Breast epithelium (tissue), 3 donors: Measurements from ENCODE around the gene HDGF.

Experiments used
- POLR2A ChIP-seq: fragments of 450-650 bp; IDR thresholded peaks from one replicate; pipeline ENCODE4 v1.6.1; 2016; ENCODE audit warnings: antibody characterized with exemption, mild to moderate bottlenecking, moderate library complexity
- POLR2AphosphoS5 ChIP-seq, 3 donors: sonication (generic); formaldehyde crosslinking; IDR thresholded peaks; one replicate each; pipeline ENCODE4 v1.6.1; 2017; ENCODE audit warnings: antibody characterized with exemption in 3 of 3
- TF ChIP-seq, protein P1 (sequence below), 3 donors: fragments of 450-650 bp; IDR thresholded peaks; one replicate each; pipeline ENCODE4 v1.5.1; 2016 to 2017; ENCODE audit warnings: antibody characterized with exemption in 3 of 3, mild to moderate bottlenecking in 3 of 3, moderate library complexity in 3 of 3

DNA sequence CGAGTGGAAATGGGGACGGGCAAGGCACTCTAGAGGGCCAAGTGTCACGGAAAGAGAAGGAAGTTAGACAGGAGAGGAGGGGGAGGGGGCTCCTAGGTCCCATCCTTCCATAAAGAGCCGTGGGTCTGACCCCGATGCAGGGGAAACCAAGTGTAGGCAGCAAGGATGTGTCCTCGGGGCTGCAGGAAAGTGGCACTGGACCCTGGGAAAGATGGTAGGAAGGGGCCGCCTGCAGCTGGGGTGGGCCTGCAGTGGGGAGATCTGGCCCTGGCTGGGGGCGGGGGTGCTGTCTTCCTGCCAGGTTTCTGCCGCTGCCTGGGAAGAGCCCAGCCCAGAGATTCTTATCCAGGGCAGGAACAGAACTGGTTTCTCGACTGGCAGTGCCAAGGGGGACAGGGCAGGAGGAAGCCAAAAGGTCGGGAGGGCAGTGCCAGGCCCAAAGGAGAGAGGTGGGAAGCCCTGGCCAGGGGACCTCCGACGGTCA is 59.0 kb downstream of the HDGF start:
- TF ChIP-seq, protein P1, sequence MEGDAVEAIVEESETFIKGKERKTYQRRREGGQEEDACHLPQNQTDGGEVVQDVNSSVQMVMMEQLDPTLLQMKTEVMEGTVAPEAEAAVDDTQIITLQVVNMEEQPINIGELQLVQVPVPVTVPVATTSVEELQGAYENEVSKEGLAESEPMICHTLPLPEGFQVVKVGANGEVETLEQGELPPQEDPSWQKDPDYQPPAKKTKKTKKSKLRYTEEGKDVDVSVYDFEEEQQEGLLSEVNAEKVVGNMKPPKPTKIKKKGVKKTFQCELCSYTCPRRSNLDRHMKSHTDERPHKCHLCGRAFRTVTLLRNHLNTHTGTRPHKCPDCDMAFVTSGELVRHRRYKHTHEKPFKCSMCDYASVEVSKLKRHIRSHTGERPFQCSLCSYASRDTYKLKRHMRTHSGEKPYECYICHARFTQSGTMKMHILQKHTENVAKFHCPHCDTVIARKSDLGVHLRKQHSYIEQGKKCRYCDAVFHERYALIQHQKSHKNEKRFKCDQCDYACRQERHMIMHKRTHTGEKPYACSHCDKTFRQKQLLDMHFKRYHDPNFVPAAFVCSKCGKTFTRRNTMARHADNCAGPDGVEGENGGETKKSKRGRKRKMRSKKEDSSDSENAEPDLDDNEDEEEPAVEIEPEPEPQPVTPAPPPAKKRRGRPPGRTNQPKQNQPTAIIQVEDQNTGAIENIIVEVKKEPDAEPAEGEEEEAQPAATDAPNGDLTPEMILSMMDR (IDR thresholded peaks at IDR 0.05): no peak
- no peak for TF ChIP-seq POLR2A
- TF ChIP-seq POLR2AphosphoS5 (IDR thresholded peaks at IDR 0.05): no peak
